HEK293T (cell line): ENCODE data around the gene CCNA1.
A peak's percentile ranks its signal among the peaks of the same experiment; 100 is the strongest.

Experiments
- CTCF ChIA-PET: fragments of 350-600 bp; formaldehyde crosslinking; extraction: SDS; loops from one replicate; lab custom pipeline; 2021; ENCODE audit warnings: antibody characterized with exemption, inconsistent platforms; lab: Yijun Ruan, JAX
- POLR2A ChIA-PET: fragments of 350-600 bp; formaldehyde crosslinking; extraction: SDS; loops from one replicate; lab custom pipeline; 2020; ENCODE audit warnings: antibody characterized with exemption, inconsistent platforms; lab: Yijun Ruan, JAX
- DNase-seq: peaks from one replicate; pipeline ENCODE4 v3.0.0; 2012; ENCODE audit warnings: mixed read lengths; ENCODE audit errors: extremely low spot score
- ARNT ChIP-seq: fragments of 450-650 bp; IDR thresholded peaks from 2 replicates; pipeline ENCODE4 v1.6.1; 2017; ENCODE audit warnings: mild to moderate bottlenecking
- BHLHE40 ChIP-seq: fragments of 450-650 bp; IDR thresholded peaks from 2 replicates; pipeline ENCODE4 v1.6.1; 2016; ENCODE audit warnings: mild to moderate bottlenecking, moderate library complexity, borderline replicate concordance
- CTBP1 ChIP-seq: fragments of 450-650 bp; IDR thresholded peaks from 2 replicates; pipeline ENCODE4 v1.6.1; 2016; ENCODE audit warnings: borderline replicate concordance
- ELF4 ChIP-seq: fragments of 450-650 bp; IDR thresholded peaks from 2 replicates; pipeline ENCODE4 v1.6.1; 2017; ENCODE audit warnings: antibody characterized with exemption
- FOXA1 ChIP-seq: fragments of 450-650 bp; IDR thresholded peaks from 2 replicates; pipeline ENCODE4 v1.6.1; 2016; ENCODE audit warnings: mild to moderate bottlenecking
- FOXK2 ChIP-seq: fragments of 450-650 bp; IDR thresholded peaks from 2 replicates; pipeline ENCODE4 v1.6.1; 2016; ENCODE audit warnings: mild to moderate bottlenecking
- FOXM1 ChIP-seq: fragments of 450-650 bp; IDR thresholded peaks from 2 replicates; pipeline ENCODE4 v1.6.1; 2017; ENCODE audit warnings: mild to moderate bottlenecking, borderline replicate concordance
- HDGF ChIP-seq: fragments of 450-650 bp; IDR thresholded peaks from 2 replicates; pipeline ENCODE4 v1.6.1; 2017; ENCODE audit warnings: antibody characterized with exemption, borderline replicate concordance
- L3MBTL2 ChIP-seq: fragments of 450-650 bp; conservative IDR thresholded peaks from 2 replicates; pipeline ENCODE4 v1.6.1; 2016; ENCODE audit warnings: mild to moderate bottlenecking
- LEF1 ChIP-seq: fragments of 450-650 bp; IDR thresholded peaks from 2 replicates; pipeline ENCODE4 v1.6.1; 2017; ENCODE audit warnings: mild to moderate bottlenecking, borderline replicate concordance
- NFRKB ChIP-seq: fragments of 450-650 bp; IDR thresholded peaks from 2 replicates; pipeline ENCODE4 v1.6.1; 2016; ENCODE audit warnings: mild to moderate bottlenecking, moderate library complexity
- SP1 ChIP-seq: fragments of 450-650 bp; IDR thresholded peaks from 2 replicates; pipeline ENCODE4 v1.6.1; 2017
- SUZ12 ChIP-seq: fragments of 450-650 bp; IDR thresholded peaks from 2 replicates; pipeline ENCODE4 v1.6.1; 2016; ENCODE audit warnings: mild to moderate bottlenecking
- TARDBP ChIP-seq: fragments of 450-650 bp; IDR thresholded peaks from 2 replicates; pipeline ENCODE4 v1.6.1; 2016
- ZNF384 ChIP-seq: fragments of 450-650 bp; IDR thresholded peaks from 2 replicates; pipeline ENCODE4 v1.6.1; 2016
- TF ChIP-seq, protein P1 (sequence below): fragments of 450-650 bp; IDR thresholded peaks from 2 replicates; pipeline ENCODE4 v1.6.1; 2016

The CCNA1 gene

DNA sequence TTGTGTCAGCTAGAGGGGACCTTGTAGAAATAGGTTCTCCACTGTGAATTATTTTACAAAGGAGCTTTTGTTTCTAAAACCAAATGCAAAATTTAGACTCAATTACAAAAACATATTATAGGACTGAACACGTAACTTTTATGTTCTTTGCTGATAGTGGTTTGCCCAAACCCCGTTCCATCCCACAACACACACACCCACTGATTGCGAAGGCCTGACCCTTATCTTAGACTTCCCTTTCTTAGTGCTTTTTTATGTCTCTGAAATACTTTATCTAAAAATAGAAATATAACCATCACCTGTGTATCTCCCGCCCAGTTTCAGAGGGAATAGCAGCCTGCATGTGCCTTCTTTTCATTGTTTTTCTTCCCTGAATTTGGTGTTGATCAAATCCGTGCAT lies 13.0 kb downstream of the CCNA1 start:
- no peak for DNase-seq
- TF ChIP-seq ZNF384 = no peak
- no peak for TF ChIP-seq FOXA1
- no peak for TF ChIP-seq SUZ12
- TF ChIP-seq CTBP1 = no peak
- TF ChIP-seq LEF1 = no peak
- no peak for TF ChIP-seq ELF4
- ChIA-PET POLR2A (no interaction called here), CTCF (interaction anchor here (0.6 kb wide), 1 partner anchor 8 kb away, joined by 8 read pairs; no protein-coding TSS in a partner anchor)

DNA sequence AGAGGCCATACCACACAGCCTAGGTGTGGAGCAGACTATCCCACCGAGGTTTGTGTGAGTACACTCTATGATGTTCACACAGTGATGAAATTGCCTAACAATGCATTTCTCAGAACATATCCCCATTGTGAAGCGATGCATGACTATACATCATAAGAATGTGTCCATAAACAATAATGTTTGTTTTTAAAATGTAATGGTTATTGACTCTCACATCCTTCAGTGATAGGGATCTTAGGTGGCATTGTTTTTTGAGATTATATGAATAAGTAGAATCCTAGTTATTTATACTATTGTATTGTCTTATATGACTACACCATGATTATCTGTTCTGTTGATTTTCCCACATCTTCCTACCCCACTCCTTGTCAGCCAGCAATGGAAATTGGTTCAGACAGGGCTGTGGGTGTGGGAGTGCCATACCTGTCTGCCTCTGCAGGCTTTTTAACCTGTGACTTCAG lies 13.6 kb downstream of the CCNA1 start:
- no peak for DNase-seq
- ChIA-PET CTCF (interaction anchor here (0.6 kb wide), 1 partner anchor 9 kb away, joined by 8 read pairs; no protein-coding TSS in a partner anchor), POLR2A (no interaction called here)
- TF ChIP-seq CTBP1 (no peak), LEF1 (no peak), FOXA1 (no peak), NFRKB (no peak), SP1 (no peak), TARDBP (no peak), BHLHE40 (no peak), ELF4 (no peak)
- TF ChIP-seq, protein P1, sequence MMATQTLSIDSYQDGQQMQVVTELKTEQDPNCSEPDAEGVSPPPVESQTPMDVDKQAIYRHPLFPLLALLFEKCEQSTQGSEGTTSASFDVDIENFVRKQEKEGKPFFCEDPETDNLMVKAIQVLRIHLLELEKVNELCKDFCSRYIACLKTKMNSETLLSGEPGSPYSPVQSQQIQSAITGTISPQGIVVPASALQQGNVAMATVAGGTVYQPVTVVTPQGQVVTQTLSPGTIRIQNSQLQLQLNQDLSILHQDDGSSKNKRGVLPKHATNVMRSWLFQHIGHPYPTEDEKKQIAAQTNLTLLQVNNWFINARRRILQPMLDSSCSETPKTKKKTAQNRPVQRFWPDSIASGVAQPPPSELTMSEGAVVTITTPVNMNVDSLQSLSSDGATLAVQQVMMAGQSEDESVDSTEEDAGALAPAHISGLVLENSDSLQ = no peak

DNA sequence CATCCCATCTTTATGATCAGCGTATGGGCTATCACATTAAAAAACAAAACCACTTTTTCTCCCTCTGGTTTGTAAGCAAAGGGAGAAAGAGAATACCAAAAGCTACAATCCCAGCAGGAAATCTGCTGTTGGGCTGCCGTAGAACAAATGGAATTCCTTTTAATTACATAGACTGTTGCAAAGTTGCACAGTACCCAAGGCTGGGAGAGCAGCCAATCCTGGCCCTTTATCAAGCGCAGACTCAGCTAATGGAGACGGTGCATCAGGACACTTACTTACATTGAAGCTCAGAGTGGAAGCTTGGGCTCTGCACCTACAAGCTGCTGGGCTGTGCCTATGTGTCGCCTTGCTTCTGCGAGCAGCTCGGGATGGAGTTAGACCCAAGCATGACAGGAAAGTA lies 15.2 kb downstream of the CCNA1 start:
- ChIA-PET POLR2A (no interaction called here), CTCF (no interaction called here)
- TF ChIP-seq L3MBTL2 (no peak), ELF4 (no peak), CTBP1 (no peak), FOXM1 (no peak), HDGF (no peak)
- DNase-seq = no peak

DNA sequence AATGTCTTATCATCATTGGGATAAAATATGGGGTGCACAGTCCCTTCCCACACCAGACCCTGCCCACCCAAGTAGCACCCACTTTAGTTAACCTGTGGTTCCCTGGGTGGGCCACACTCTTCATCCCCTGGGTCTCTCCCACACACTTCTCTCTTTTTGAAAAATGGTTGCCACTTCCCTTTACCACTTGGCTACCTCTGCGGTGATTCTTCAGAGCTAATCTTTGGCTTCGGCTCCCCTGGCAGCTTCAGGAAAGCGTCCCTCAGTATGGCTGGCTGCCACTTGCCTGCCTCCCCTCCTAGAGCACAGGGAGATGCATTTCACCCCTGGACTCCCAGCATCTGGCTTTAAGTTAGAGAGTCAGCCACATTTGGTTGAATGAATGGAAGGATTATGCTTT lies 18.2 kb downstream of the CCNA1 start:
- CTCF ChIA-PET = no interaction called here
- DNase-seq = no peak
- POLR2A ChIA-PET = no interaction called here

DNA sequence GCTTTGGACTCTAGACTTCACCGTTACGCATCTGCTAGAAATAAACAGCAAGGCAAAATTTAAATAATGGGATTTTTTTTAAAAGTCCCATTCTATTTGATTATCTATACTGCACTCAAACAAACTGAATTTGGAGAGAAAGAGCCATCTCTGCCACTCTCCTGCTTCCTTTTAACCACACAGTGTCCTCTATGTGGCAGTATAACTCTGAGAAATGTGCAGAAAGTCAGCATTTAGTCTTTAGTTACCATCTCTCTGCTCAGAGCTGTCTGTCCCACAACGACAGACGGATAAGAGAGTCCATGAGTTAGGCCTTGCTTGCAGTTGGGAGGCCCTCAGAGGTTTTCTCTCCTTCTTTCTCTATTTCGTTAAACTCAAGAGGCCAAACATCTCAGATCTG lies 21.2 kb downstream of the CCNA1 start:
- peak; percentile 19 for DNase-seq
- ChIA-PET POLR2A (no interaction called here), CTCF (interaction anchor here (3.0 kb wide), 1 partner anchor 281 kb away, joined by 17 read pairs; no protein-coding TSS in a partner anchor)
- TF ChIP-seq SUZ12 (no peak), L3MBTL2 (no peak), HDGF (no peak), TARDBP (no peak), FOXM1 (no peak), LEF1 (no peak), BHLHE40 (no peak), FOXA1 (no peak), NFRKB (no peak), ZNF384 (no peak), CTBP1 (no peak), ELF4 (no peak), FOXK2 (no peak), ARNT (no peak)
- TF ChIP-seq, protein P1 = no peak

More for the DNA sequence above, 18.2 kb downstream of the CCNA1 start:
- no peak for TF ChIP-seq TARDBP
- no peak for TF ChIP-seq SP1
- no peak for TF ChIP-seq LEF1
- TF ChIP-seq CTBP1 = no peak
- no peak for TF ChIP-seq FOXK2
- no peak for TF ChIP-seq SUZ12
- no peak for TF ChIP-seq NFRKB
- no peak for TF ChIP-seq HDGF
- TF ChIP-seq FOXA1 = no peak
- no peak for TF ChIP-seq FOXM1
- TF ChIP-seq ZNF384 = no peak
- TF ChIP-seq ELF4 = no peak
- TF ChIP-seq, protein P1 = no peak

DNA sequence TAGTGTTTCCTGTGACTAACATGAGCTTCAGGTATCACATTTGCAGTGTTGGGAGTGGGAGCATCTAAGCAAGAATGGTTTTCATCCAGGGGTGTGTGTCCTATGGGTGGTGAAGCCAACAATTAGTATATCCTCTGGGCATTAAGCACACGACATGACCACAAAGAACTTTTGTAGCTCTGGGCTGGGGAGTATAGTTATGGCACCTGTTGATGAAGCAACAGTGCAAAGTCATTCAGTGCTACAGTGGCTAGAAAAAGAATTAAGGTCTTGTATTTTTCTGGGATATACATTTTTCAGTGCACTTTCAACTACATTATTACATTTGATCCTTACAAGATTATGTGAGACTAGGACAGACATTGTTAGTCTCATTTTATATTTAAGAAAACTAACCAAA lies 21.8 kb downstream of the CCNA1 start:
- no peak for DNase-seq
- ChIA-PET POLR2A (no interaction called here), CTCF (interaction anchor here (3.0 kb wide), 1 partner anchor 281 kb away, joined by 17 read pairs; no protein-coding TSS in a partner anchor)
- TF ChIP-seq SUZ12 (no peak), SP1 (no peak), BHLHE40 (no peak), FOXK2 (no peak), L3MBTL2 (no peak), TARDBP (no peak), ELF4 (no peak), CTBP1 (no peak), ZNF384 (no peak), LEF1 (no peak), FOXA1 (no peak)
- TF ChIP-seq, protein P1 = no peak
